Transverse colon (tissue), 4 donors: ENCODE data around the gene PSMD5. TPM values are rescaled to one million over a fixed set of nuclear protein-coding genes. Genes with fewer than 3 reads are reported as not detected.

Experiments
- DNase-seq: peaks from one replicate; pipeline ENCODE4 v3.0.0-alpha.2; 2019
- H3K27ac ChIP-seq, 4 donors: fragments of 200-600 bp; sonication (generic); 2 replicates each; pipeline ENCODE4 v1.5.1; 2016 to 2018; ENCODE audit warnings: inconsistent platforms in 4 of 4
- H3K27me3 ChIP-seq: fragments of 200-600 bp; sonication (generic); 2 replicates; pipeline ENCODE4 v1.5.1; 2017; ENCODE audit warnings: inconsistent platforms
- H3K36me3 ChIP-seq, 4 donors: fragments of 200-600 bp; sonication (generic); 2 replicates each; pipeline ENCODE4 v1.5.1; 2017 to 2019; ENCODE audit warnings: inconsistent platforms in 4 of 4
- H3K4me1 ChIP-seq, 4 donors: fragments of 200-600 bp; sonication (generic); 2 replicates each; pipeline ENCODE4 v1.5.1; 2017 to 2020; ENCODE audit warnings: inconsistent platforms in 4 of 4
- H3K4me3 ChIP-seq, 4 donors: fragments of 200-600 bp; sonication (generic); 1 replicate in 1 of 4; 2 replicates in 3 of 4; pipeline versions ENCODE4 v1.5.1 to v1.6.1; 2017 to 2019; ENCODE audit warnings: inconsistent platforms in 4 of 4
- H3K9me3 ChIP-seq, 2 donors: fragments of 200-600 bp; sonication (generic); 2 replicates each; pipeline ENCODE4 v1.5.1; 2017 to 2019; ENCODE audit warnings: inconsistent platforms in 2 of 2
- CTCF ChIP-seq, 5 experiments: fragments of 200-600 bp in 3 of 5; fragments of 450-650 bp in 2 of 5; sonication (generic) in 3 of 5; IDR thresholded peaks; 1 replicate in 2 of 5; 2 replicates in 3 of 5; pipeline ENCODE4 v1.5.1; 2016 to 2017; ENCODE audit warnings: antibody characterized with exemption in 5 of 5, inconsistent platforms in 3 of 5, mild to moderate bottlenecking in 2 of 5, moderate library complexity in 1 of 5
- EP300 ChIP-seq: sonication (generic); formaldehyde crosslinking; IDR thresholded peaks from one replicate; pipeline ENCODE4 v1.6.1; 2017; ENCODE audit warnings: antibody characterized with exemption, low read depth
- POLR2A ChIP-seq: fragments of 450-650 bp; IDR thresholded peaks from one replicate; pipeline ENCODE4 v1.6.1; 2016; ENCODE audit warnings: antibody characterized with exemption, mild to moderate bottlenecking, moderate library complexity
- POLR2AphosphoS5 ChIP-seq, 3 donors: sonication (generic); formaldehyde crosslinking; IDR thresholded peaks; one replicate each; pipeline ENCODE4 v1.6.1; 2016; ENCODE audit warnings: antibody characterized with exemption in 3 of 3
- WGBS, 2 donors: methylation state at CpG; one replicate each; pipeline ENCODE4 v1.1.5; 2018; ENCODE audit warnings: low coverage in 1 of 2; 5-methylcytosine and 5-hydroxymethylcytosine counted together
- in situ Hi-C, 4 donors: fragments of 200-750 bp; cut with MboI; loops; one replicate each; pipeline versions ENCODE4 v1.15.0 to v1.15.1; 2017; ENCODE audit warnings: low sequenced_read_pairs in 3 of 4, low pct_ligation_motif_present in 1 of 4, low pct_unique_long_range_greater_than_20kb in 1 of 4
- intact Hi-C: fragments of 100-400 bp; cut with DNase I; formaldehyde crosslinking; loops from one replicate; pipeline ENCODE4 v1.15.1; 2023; ENCODE audit warnings: low total_unique reads
- total RNA-seq, 4 donors: library from RNA; depleted of rRNA; stranded (reverse); fragments of >200 nt; gene quantifications; one replicate each; pipeline ENCODE4 v1.1.0, GENCODE V29; 2016

PSMD5 gene
- total RNA-seq, 4 donors from 2014 or later, result 25.3 to 36.6 (median 28.7) TPM

- in situ Hi-C loops (no loop called here), intact Hi-C loops (no loop called here)
- no peaks in the 10 kb centered on the region for H3K36me3 ChIP-seq
- no peaks in the 10 kb centered on the region for H3K27me3 ChIP-seq
- TF ChIP-seq EP300 (no peak), POLR2A (no peak), POLR2AphosphoS5 (IDR thresholded peaks at IDR 0.05) (no peak)
- H3K9me3 ChIP-seq, result no peaks in the 10 kb centered on the region
- H3K4me3 ChIP-seq, result no peak overlapping the region
- 100% methylated on average over 1 of the region's 1 CpG; no CpG with 5 or more reads in 1 of the 2 donors for WGBS, 2 donors
- no peaks in the 10 kb centered on the region for H3K4me1 ChIP-seq
- H3K27ac ChIP-seq, result no peak overlapping the region
- no peak for DNase-seq
These were observed 8.7 kb upstream of the PSMD5 start for GRCh38 chr9:120851449-120851848.

GRCh38 chr9:120850315-120850714 lies 7.6 kb upstream of the PSMD5 start:
- H3K4me3 ChIP-seq, result no peak overlapping the region
- no peaks in the 10 kb centered on the region for H3K4me1 ChIP-seq
- DNase-seq, result no peak
- WGBS, 2 donors, result 74 to 90% methylated on average over 3 of the region's 3 CpGs
- no peak overlapping the region for H3K27ac ChIP-seq
- no peaks in the 10 kb centered on the region for H3K36me3 ChIP-seq
- in situ Hi-C loops, result no loop called here
- H3K27me3 ChIP-seq, result no peaks in the 10 kb centered on the region
- TF ChIP-seq POLR2A, result no peak
- TF ChIP-seq CTCF (IDR thresholded peaks at IDR 0.05), result no peak
- no peak for TF ChIP-seq POLR2AphosphoS5 (IDR thresholded peaks at IDR 0.05)
- TF ChIP-seq EP300, result no peak
- intact Hi-C loops, result no loop called here
- H3K9me3 ChIP-seq, result no peaks in the 10 kb centered on the region

- intact Hi-C loops, result no loop called here
- in situ Hi-C loops, result no loop called here
- TF ChIP-seq CTCF (IDR thresholded peaks at IDR 0.05) (no peak), POLR2AphosphoS5 (IDR thresholded peaks at IDR 0.05) (no peak)
These were observed 4.2 kb upstream of the PSMD5 start for GRCh38 chr9:120846906-120847305.

GRCh38 chr9:120846251-120846889 lies 3.6 kb upstream of the PSMD5 start:
- H3K27me3 ChIP-seq, result no peaks in the 10 kb centered on the region
- H3K4me3 ChIP-seq, result no peak overlapping the region
- intact Hi-C loops (no loop called here), in situ Hi-C loops (no loop called here)
- no peaks in the 10 kb centered on the region for H3K36me3 ChIP-seq
- no peak for DNase-seq
- TF ChIP-seq CTCF (IDR thresholded peaks at IDR 0.05) (no peak), POLR2A (no peak), EP300 (no peak), POLR2AphosphoS5 (IDR thresholded peaks at IDR 0.05) (no peak)
- no peaks in the 10 kb centered on the region for H3K9me3 ChIP-seq
- H3K4me1 ChIP-seq, result peaks cover 7 to 22% (median 16%) of the 10 kb centered on the region in 4 donors
- no peak overlapping the region for H3K27ac ChIP-seq
- 81 to 90% methylated on average over 3 of the region's 3 CpGs for WGBS, 2 donors

More at GRCh38 chr9:120846906-120847305, 4.2 kb upstream of the PSMD5 start:
- Histone ChIP-seq H3K4me1 (peaks cover 4 to 17% (median 12%) of the 10 kb centered on the region in 4 donors), H3K36me3 (no peaks in the 10 kb centered on the region), H3K9me3 (no peaks in the 10 kb centered on the region), H3K27ac (no peak overlapping the region), H3K4me3 (no peak overlapping the region), H3K27me3 (no peaks in the 10 kb centered on the region)
- 92 to 96% methylated on average over 1 of the region's 1 CpG for WGBS, 2 donors
- DNase-seq, result no peak

- no peak overlapping the region for H3K4me3 ChIP-seq
- intact Hi-C loops, result no loop called here
- no peak for DNase-seq
- H3K27ac ChIP-seq, result no peak overlapping the region
- no peaks in the 10 kb centered on the region for H3K36me3 ChIP-seq
- H3K27me3 ChIP-seq, result no peaks in the 10 kb centered on the region
- peaks cover 7 to 25% (median 16%) of the 10 kb centered on the region in 4 donors for H3K4me1 ChIP-seq
- no peak for TF ChIP-seq POLR2A
- no peak for TF ChIP-seq EP300
- no peak for TF ChIP-seq CTCF (IDR thresholded peaks at IDR 0.05)
- in situ Hi-C loops, result no loop called here
- no peaks in the 10 kb centered on the region for H3K9me3 ChIP-seq
These were observed 2.5 kb upstream of the PSMD5 start for GRCh38 chr9:120845255-120845654.
